ENCODE measurements around the gene ACSM2A.
"Not testable (repeated sequence)": the region's sequence is repeated elsewhere in the genome, so short reads cannot be mapped to it uniquely, and the experiment has no call there.

ACSM2A gene

GRCh38 chr16:20446652-20447393 lies 4.5 kb upstream of the ACSM2A start:
- DNase-seq (ENCODE audit: low read depth, low spot score): not testable (repeated sequence)

- DNase-seq (ENCODE audit: low read depth, low spot score): not testable (repeated sequence)
These were observed 2.3 kb downstream of the ACSM2A start for GRCh38 chr16:20453633-20454032.

- DNase-seq (ENCODE audit: low read depth, low spot score): not testable (repeated sequence)
These were observed 7.9 kb downstream of the ACSM2A start for GRCh38 chr16:20459227-20459626.

GRCh38 chr16:20460313-20460712 lies 9.0 kb downstream of the ACSM2A start:
- not testable (repeated sequence) for DNase-seq (ENCODE audit: low read depth, low spot score)

GRCh38 chr16:20468954-20469353 lies 17.6 kb downstream of the ACSM2A start:
- DNase-seq (ENCODE audit: low read depth, low spot score): not testable (repeated sequence)

GRCh38 chr16:20469930-20470329 lies 18.6 kb downstream of the ACSM2A start:
- DNase-seq (ENCODE audit: low read depth, low spot score): not testable (repeated sequence)

GRCh38 chr16:20470732-20471131 lies 19.4 kb downstream of the ACSM2A start:
- not testable (repeated sequence) for DNase-seq (ENCODE audit: low read depth, low spot score)

- not testable (repeated sequence) for DNase-seq (ENCODE audit: low read depth, low spot score)
These were observed 25.9 kb downstream of the ACSM2A start for GRCh38 chr16:20477188-20477744.

- DNase-seq (ENCODE audit: low read depth, low spot score): not testable (repeated sequence)
These were observed 32.7 kb downstream of the ACSM2A start for GRCh38 chr16:20483989-20484388.

- no peak for DNase-seq (ENCODE audit: low read depth, low spot score)
These were observed 33.4 kb downstream of the ACSM2A start for GRCh38 chr16:20484726-20485125.

- DNase-seq (ENCODE audit: low read depth, low spot score): no peak
These were observed 34.1 kb downstream of the ACSM2A start for GRCh38 chr16:20485408-20485807.

GRCh38 chr16:20490994-20491393 lies 39.7 kb downstream of the ACSM2A start:
- DNase-seq (ENCODE audit: low read depth, low spot score): not testable (repeated sequence)

- DNase-seq (ENCODE audit: low read depth, low spot score): not testable (repeated sequence)
These were observed 40.1 kb downstream of the ACSM2A start for GRCh38 chr16:20491448-20491847.

- DNase-seq (ENCODE audit: low read depth, low spot score): no peak
These were observed 53.1 kb downstream of the ACSM2A start for GRCh38 chr16:20504418-20504817.

GRCh38 chr16:20507280-20507679 lies 56.0 kb downstream of the ACSM2A start:
- no peak for DNase-seq (ENCODE audit: low read depth, low spot score)

GRCh38 chr16:20510323-20510722 lies 59.0 kb downstream of the ACSM2A start:
- DNase-seq (ENCODE audit: low read depth, low spot score): no peak

GRCh38 chr16:20515688-20516090 lies 64.4 kb downstream of the ACSM2A start:
- DNase-seq (ENCODE audit: low read depth, low spot score): no peak

GRCh38 chr16:20517149-20517548 lies 65.8 kb downstream of the ACSM2A start:
- DNase-seq (ENCODE audit: low read depth, low spot score): no peak

- DNase-seq (ENCODE audit: low read depth, low spot score): no peak
These were observed 67.9 kb downstream of the ACSM2A start for GRCh38 chr16:20519231-20519630.

- no peak for DNase-seq (ENCODE audit: low read depth, low spot score)
These were observed 68.8 kb downstream of the ACSM2A start for GRCh38 chr16:20520103-20520502.

- not testable (repeated sequence) for DNase-seq (ENCODE audit: low read depth, low spot score)
These were observed 80.5 kb downstream of the ACSM2A start for GRCh38 chr16:20531795-20532194.

GRCh38 chr16:20532284-20532792 lies 81.0 kb downstream of the ACSM2A start:
- DNase-seq (ENCODE audit: low read depth, low spot score): not testable (repeated sequence)

- DNase-seq (ENCODE audit: low read depth, low spot score): not testable (repeated sequence)
These were observed 85.3 kb downstream of the ACSM2A start for GRCh38 chr16:20536669-20537068.
